Endothelial cell of umbilical vein (primary cell): ENCODE results near the gene FAM131C.

ENCODE experiments used
- EZH2 ChIP-seq: IDR thresholded peaks from 2 replicates; pipeline ENCODE4 v1.6.1; 2012; ENCODE audit warnings: borderline replicate concordance, low read depth, mild to moderate bottlenecking, moderate library complexity, low read length, inconsistent platforms; ENCODE audit not compliant: severe bottlenecking
- POLR2AphosphoS5 ChIP-seq: IDR thresholded peaks from 2 replicates; pipeline ENCODE4 v1.6.1; 2012; ENCODE audit warnings: low read depth, mild to moderate bottlenecking, control low read depth, low read length, moderate library complexity; ENCODE audit not compliant: insufficient read depth
- TF ChIP-seq, protein P1 (sequence below), 2 donors: IDR thresholded peaks; 1 replicate in 1 of 2; 2 replicates in 1 of 2; pipeline ENCODE4 v1.5.1; 2011; ENCODE audit warnings: low read length in 2 of 2, mild to moderate bottlenecking in 2 of 2, moderate library complexity in 2 of 2, control low read depth in 1 of 2, inconsistent platforms in 1 of 2, low read depth in 1 of 2; ENCODE audit not compliant: insufficient read depth in 1 of 2; ENCODE audit errors: extremely low read depth in 1 of 2
- TF ChIP-seq, protein P2 (sequence below): IDR thresholded peaks from 2 replicates; pipeline ENCODE4 v1.6.1; 2011; ENCODE audit not compliant: insufficient read depth, insufficient read length

- TF ChIP-seq, protein P1, sequence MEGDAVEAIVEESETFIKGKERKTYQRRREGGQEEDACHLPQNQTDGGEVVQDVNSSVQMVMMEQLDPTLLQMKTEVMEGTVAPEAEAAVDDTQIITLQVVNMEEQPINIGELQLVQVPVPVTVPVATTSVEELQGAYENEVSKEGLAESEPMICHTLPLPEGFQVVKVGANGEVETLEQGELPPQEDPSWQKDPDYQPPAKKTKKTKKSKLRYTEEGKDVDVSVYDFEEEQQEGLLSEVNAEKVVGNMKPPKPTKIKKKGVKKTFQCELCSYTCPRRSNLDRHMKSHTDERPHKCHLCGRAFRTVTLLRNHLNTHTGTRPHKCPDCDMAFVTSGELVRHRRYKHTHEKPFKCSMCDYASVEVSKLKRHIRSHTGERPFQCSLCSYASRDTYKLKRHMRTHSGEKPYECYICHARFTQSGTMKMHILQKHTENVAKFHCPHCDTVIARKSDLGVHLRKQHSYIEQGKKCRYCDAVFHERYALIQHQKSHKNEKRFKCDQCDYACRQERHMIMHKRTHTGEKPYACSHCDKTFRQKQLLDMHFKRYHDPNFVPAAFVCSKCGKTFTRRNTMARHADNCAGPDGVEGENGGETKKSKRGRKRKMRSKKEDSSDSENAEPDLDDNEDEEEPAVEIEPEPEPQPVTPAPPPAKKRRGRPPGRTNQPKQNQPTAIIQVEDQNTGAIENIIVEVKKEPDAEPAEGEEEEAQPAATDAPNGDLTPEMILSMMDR (IDR thresholded peaks at IDR 0.05; ENCODE audit: extremely low read depth in 1 of 2, insufficient read depth in 1 of 2, low read depth in 1 of 2, low read length in 2 of 2), result no peak
- TF ChIP-seq, protein P2, sequence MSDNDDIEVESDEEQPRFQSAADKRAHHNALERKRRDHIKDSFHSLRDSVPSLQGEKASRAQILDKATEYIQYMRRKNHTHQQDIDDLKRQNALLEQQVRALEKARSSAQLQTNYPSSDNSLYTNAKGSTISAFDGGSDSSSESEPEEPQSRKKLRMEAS, result no peak
- TF ChIP-seq POLR2AphosphoS5 (no peak), EZH2 (no peak)
These were observed 766 bp upstream of the FAM131C start for GRCh38 chr1:16074217-16074616.
